Measurements from ENCODE around the gene FBLN5.
A peak's percentile ranks its signal among the peaks of the same experiment; 100 is the strongest.

FBLN5 gene

GRCh38 chr14:91946622-91947474 is 646 bp downstream of the FBLN5 start:
- peak overlapping the region; percentile 28 for H3K4me3 ChIP-seq (ENCODE audit: low read depth, low read length)

- H3K4me3 ChIP-seq (ENCODE audit: low read depth, low read length), result no peak overlapping the region
These were observed 1.5 kb downstream of the FBLN5 start for GRCh38 chr14:91945751-91946621.

DNA sequence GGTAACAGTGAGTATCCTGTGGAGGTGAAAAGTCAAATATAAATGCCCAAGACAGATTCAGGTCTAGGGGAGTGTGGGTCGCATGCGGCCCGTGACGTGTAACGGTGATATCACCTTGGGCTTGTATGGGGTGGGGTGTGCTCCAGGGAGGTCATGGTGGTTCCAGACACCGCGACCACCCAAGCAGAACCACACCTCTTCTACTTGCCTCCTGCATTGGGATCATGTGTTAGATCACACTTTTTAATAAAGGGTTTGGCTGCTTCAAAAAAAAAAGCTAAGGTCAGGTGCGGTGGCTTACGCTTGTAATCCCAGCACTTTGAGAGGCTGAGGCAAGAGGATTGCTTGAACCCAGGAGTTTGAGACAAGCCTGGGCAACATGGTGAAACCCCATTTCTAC is 4.5 kb downstream of the FBLN5 start:
- no peak overlapping the region for H3K4me3 ChIP-seq (ENCODE audit: low read depth, low read length)

- no peak overlapping the region for H3K4me3 ChIP-seq (ENCODE audit: low read depth, low read length)
These were observed 5.4 kb downstream of the FBLN5 start for GRCh38 chr14:91942128-91942527.

DNA sequence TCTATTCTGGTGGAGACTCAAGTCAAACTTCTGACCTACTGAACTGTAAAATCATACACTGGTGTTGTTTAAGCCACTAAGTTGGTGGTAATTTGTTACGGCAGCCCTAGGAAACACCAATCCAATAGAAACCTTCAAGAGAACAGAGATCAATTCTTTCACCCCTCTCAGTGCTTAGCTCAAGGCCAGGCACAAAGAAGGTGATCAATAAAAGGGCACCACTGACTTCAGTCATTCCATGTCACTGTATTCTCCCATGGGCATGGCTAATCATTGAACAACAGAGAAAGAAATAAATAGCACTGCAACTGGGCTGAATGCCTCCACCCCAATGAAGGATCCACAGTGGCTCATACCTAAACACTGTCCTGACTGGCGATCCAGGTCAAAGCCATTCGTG is 7.3 kb downstream of the FBLN5 start:
- H3K4me3 ChIP-seq (ENCODE audit: low read depth, low read length), result no peak overlapping the region

DNA sequence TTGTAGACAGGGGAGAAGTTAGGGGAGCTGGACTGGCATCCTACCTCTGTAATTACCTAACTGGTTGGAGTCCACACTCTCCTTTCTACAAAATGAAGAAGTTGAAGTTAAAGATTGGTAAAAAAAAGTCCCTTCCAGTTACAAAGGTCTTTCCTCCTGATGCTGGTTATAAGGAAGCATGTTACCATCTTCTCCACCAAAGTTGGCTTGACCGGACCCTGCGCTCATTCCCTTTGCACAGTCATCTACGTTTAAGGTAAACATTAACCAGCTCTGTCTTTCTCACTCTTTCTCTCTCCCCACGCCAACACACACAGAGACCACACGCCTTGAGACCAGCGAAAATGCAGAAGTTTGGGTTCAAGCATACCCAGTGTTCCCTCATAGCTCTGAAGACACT is 11.9 kb downstream of the FBLN5 start:
- H3K4me3 ChIP-seq (ENCODE audit: low read depth, low read length), result no peak overlapping the region

DNA sequence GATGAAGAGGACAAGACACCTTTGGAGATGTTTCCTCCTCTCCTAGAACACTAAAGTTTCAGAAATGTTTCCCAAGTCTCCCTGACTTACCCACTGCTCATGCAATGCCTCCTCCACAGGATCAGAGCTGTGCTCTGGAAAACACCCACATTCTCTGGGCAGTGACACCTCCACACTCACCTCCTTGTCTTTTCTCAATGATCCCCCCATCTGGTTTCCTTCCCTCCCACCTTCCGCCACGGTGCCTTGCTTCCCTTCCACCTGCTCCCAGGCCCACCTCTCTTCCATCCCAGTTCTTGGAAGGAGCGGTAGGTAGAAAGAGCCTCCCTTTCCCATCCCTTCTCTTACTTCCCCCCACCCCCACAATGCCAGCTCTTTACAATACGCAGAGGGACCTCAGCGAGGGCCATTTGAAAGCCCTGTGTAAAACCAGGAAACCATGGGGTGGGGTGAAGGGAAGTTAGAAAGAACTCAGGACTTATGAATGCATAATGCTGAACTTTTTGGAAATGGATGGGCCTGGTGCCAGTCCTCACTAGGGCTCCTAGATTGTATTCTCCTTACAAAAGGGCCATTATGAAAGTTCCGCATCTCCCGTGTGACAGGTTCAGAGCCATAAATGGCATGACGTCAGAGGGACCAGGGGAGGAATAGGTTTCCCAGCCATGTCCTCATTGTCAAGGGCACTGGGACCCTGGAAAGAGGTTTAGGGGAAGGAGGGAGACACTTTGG is 12.8 kb downstream of the FBLN5 start:
- no peak overlapping the region for H3K4me3 ChIP-seq (ENCODE audit: low read depth, low read length)

- no peak overlapping the region for H3K4me3 ChIP-seq (ENCODE audit: low read depth, low read length)
These were observed 15.9 kb downstream of the FBLN5 start for GRCh38 chr14:91931478-91932088.

DNA sequence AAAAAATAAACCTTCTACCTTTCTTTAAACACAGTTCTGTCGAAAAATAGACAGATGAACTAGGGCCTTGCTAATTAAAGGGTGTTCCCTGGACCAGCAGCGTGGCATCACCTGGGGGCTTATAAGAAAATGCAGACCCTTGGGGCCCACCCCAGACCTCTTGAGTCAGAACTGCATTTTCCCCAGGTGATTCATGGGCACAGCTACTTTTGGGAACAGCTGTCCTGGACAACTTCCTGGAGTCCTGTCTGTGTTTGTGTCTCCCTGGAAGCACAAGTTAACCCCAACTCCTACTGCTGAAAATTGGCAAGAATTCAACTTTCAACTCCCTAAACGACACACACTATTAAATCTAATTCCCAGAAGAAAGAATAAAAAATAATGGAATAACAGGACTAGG is 17.8 kb downstream of the FBLN5 start:
- no peak overlapping the region for H3K4me3 ChIP-seq (ENCODE audit: low read depth, low read length)

DNA sequence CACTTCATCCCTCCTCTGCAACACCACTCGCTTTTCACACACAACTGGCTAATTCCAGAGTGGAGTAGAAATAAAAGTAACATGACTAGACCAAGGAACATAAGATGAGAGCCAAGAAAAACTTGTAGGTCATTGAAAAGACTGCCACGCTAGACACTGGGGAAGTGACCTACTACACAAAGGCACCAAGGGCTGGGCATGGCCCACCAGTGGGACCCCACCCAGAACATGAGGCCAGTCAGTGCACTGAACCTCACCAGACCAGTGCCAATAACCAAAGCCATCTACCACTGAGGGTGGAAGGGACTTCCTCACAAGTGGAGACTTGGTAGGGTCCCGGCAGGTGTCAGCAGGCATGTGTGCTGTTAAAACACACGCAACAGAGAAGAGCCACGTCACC is 19.7 kb downstream of the FBLN5 start:
- no peak overlapping the region for H3K4me3 ChIP-seq (ENCODE audit: low read depth, low read length)

DNA sequence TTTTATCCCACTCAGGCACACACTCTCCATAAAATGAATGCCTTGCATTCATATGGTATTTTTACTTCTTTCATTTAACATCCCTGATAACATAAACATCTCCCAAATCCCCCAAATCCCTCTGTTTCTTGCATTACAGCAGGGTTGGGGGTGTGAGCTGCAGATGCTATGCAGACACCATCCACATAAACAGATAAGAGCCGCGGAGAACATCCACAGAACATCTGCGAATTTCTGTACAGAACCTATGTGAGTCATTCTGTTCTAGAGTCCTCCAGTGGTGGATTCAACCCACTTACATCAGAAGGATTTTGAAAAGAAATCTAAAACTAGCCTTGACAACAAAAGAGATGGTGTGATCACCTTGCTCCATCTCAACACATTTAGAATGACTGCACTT is 20.3 kb downstream of the FBLN5 start:
- no peak overlapping the region for H3K4me3 ChIP-seq (ENCODE audit: low read depth, low read length)

DNA sequence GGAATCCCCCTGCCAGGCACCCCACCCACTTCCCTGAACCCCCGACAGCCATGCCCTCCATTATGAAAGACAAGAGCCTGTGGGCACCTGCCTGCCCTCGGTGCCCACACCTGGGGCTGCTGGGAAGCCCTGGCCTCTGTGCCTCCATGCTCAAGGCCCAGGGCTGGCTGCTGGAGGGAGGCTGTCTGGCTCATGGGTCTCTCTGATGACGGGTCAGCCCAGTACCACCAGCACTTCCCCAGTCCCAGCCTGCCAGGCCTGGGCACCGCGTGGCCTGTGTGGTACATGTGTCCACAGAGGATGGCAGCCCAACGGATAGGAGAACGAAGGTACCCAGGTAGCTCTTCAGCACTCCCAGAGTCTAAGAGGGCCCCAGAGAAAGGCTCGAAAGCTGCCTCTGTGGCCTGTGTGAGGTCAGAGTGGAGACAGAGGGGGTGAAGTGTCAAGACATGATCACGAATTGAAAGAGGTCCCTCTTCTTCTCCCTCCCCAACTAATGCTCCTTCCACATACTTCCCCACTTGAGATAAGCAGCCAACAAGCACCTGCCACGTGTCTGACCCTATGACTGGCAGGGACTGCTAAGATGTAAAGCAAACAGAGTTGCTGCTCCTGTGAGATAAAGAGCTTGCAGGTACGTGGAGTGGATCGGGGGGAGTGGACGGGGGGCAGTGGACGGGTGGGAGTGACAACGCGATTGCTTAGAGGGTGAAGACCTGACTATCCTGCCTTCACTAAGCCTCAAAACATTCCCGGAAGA is 21.2 kb downstream of the FBLN5 start:
- H3K4me3 ChIP-seq (ENCODE audit: low read depth, low read length), result no peak overlapping the region

DNA sequence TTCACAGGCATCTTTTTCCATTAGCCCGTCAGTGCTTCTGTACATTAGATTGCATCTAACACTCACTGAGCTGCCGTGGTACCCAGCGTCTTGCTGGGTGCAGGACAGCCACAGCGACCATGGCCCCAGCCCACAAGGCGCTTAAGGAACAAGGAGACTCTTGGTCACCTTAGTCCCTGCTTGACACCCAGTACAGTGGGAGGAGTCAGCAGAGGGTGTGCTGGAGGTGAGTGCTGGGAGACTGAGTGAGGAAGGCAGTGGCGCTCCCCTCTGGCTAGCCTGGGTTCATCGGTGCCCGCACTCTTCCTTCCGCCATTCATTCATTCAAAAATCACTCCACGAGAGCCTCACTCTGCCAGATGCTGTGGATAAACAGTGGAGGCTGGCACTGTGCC is 21.8 kb downstream of the FBLN5 start:
- no peak overlapping the region for H3K4me3 ChIP-seq (ENCODE audit: low read depth, low read length)

DNA sequence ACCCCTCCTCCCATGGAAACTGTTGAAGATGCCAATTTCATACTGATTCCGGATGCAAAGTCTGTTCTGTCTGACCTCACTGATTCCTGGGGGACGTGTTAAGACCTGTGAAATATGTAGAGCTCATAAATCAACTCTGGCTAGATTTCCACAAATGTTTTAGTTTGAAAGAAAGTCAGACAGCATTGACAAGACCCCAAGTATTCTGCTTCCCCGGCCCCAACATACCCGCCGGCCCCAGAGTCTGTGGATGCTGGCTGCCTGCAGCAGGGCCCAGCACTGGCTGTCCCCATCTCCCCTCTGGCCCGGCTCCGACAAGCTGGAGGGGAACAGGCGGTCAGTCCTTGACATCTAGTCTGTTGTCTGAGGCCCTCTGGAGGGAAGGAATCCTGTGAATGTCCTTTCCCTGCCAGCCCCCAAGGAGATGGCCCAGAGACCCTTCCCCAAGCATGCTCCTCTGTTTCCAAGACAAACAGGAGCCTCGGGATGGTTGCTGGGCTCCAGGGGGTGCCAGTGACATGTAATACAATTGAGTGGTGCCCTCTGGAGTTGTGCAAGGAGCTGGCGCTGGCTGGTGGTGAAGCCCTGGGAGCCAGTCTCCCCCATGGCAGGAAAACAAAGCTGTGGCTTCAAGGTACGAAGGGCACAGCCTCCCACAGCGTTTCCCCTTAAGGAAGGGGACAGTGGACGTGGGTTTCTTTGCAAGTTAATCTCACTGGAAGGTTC is 22.3 kb downstream of the FBLN5 start:
- H3K4me3 ChIP-seq (ENCODE audit: low read depth, low read length), result no peak overlapping the region

DNA sequence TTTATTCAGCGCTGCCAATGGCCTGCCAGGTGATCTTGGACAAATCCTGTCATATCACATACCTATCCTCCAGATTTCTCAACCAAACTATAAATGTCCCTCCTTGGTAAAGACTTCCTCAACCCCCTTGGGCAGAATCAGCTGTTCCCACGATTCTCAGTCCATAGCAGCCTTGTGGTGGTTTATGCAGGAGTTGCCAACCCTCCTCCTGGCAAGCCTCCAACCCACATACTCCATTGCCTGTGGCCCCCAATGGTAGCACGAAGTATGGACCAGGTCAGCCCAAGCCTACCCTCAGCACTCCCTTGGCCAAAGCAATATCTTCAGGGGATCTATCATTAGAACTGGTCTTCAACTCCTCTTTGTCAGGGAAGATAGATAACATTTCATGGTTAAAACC is 27.0 kb downstream of the FBLN5 start:
- H3K4me3 ChIP-seq (ENCODE audit: low read depth, low read length), result no peak overlapping the region

DNA sequence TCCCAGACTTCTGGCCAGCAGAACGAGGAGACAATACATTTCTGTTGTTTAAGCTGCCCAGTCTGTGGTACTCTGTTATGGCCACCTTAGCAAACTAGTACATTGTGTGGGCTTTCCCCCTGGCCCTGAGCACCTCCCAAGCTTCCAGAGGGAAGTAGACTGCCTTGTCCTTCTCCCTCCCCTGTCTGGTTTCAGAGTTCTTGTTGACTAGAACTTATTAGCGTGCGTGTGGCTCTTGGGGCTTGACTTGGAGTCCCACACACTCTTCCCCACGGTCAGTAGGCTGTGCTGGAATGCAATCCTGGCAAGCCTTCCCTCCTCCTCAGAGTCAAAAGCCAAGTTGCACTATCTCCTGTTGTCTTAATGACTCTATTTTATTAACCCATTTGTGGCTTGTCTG is 27.7 kb downstream of the FBLN5 start:
- no peak overlapping the region for H3K4me3 ChIP-seq (ENCODE audit: low read depth, low read length)

- no peak overlapping the region for H3K4me3 ChIP-seq (ENCODE audit: low read depth, low read length)
These were observed 29.2 kb downstream of the FBLN5 start for GRCh38 chr14:91918186-91918883.

DNA sequence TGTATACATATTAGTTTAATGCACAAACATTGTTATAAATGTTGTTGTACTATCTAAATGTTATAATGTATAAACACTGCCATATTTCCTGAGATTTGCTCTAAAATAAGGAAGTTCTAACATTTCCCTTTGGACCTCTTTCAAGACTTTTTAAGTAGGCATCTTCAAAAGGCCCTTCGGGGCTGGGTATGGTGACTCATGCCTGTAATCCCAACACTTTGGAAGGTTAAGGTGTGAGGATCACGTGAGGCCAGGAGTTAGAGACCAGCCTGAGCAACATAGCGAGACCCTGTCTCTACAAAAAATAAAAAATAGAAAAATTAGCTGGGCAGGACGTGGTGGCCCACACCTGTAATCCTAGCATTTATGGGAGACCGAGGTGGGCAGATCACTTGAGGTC is 35.5 kb downstream of the FBLN5 start:
- no peak overlapping the region for H3K4me3 ChIP-seq (ENCODE audit: low read depth, low read length)

DNA sequence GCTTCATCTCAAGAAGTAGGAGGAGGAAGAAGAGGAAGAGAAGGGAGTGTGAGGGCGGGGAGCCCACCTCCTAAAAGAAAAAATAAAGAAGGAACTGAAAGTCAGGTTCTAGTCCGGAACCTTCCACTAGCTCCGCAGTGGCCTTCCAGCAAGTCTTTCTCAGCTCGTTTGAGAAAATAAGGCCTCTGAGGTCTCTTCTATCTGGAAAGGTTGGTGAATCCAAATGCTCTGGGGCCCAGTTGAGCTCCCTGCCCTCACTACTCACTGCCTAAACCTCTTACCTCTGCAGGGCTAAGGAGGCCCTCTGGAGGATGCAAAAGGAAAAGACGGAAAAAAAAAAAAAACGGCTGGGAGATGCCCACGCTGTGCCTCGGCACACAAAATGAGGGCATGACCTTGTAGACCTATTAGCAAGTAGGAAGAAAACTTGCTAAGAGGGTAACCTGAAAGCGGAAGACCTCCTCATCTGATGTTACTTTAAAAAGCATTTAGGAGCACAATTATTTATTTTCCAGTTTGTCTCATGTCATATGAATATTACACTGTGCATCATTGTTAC is 35.9 kb downstream of the FBLN5 start:
- H3K4me3 ChIP-seq (ENCODE audit: low read depth, low read length), result no peak overlapping the region

Data from iPS-11a (cell line).